Embryonic facial prominence (tissue), 1 donor: ENCODE measurements around the gene CCDC183.
"Not testable (repeated sequence)": the region's sequence is repeated elsewhere in the genome, so short reads cannot be mapped to it uniquely, and the experiment has no call there.

Experiments
- DNase-seq: peaks from one replicate; pipeline ENCODE4 v3.0.0-alpha.2; 2016; ENCODE audit errors: extremely low spot score

The CCDC183 gene

DNA sequence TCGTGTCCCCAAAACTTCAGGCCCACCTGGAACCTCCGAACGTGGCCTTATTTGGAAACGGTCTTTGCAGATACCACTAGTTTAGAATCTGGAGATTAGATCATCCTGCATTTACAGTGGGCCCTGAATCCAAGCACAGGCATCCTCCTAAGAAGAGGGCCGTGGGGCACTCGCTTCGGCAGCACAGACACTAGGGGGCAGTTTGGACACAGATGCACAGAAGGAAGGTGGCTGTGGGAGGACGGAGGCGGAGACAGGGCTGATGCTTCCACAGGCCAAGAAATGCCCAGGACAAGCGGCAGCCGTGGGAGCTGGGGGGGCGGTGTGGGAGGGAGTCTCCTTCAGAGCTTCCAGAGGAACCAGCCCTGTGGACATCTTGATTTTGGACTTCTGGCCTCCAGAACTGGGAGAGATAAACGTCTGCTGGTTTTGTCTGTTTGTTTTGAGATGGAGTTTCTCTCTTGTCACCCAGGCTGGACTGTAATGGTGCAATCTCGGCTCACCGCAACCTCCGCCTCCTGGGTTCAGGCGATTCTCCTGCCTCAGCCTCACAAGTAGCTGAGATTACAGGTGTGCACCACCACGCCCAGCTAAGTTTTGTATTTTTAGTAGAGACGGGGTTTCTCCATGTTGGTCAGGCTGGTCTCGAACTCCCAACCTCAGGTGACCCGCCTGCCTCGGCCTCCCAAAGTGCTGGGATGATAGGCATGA lies 35.1 kb upstream of the CCDC183 start:
- not testable (repeated sequence) for DNase-seq

DNA sequence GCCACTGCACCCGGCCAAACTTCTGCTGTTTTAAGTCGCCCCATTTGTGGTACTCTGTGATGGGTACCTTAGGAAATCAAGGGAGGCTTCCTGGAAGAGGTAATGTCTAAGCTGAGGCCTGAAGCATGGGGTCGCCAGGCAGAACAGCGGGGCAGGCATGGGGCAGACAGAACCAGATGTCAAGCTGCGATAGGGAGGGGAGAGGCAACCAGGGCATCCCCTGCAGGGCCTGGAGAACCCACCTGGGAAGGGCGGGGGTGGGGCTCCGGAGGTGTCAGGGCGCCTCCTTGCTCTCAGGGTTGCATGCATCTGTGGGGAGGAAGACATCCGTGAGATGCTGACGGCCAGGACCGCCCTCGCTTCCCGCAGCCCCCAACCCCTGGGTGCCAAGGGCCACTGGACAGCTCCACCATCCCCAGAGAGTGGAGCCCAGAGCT lies 34.6 kb upstream of the CCDC183 start:
- no peak for DNase-seq

DNA sequence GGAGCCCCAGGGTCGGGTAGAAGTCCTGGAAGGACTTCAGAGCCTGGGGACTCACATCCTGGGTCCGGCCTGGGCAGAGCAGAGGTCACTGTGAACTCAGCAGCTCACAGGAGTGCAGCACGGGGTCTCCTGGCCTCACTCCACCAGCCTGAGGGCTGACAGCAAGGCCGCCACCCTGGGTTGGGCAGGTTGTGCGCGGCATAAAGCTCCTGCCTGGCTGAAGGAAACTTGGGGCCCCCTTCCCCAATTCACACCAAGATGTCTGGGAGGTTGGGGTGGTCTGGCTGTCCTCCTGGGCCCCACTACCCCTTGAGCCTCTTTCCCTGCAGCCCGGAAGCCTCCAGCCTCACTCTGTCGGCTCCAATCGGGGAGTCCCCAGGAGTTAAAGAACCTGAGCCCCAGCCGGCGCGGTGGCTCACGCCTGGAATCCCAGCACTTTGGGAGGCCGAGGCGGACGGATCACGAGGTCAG lies 33.9 kb upstream of the CCDC183 start:
- DNase-seq, result no peak

DNA sequence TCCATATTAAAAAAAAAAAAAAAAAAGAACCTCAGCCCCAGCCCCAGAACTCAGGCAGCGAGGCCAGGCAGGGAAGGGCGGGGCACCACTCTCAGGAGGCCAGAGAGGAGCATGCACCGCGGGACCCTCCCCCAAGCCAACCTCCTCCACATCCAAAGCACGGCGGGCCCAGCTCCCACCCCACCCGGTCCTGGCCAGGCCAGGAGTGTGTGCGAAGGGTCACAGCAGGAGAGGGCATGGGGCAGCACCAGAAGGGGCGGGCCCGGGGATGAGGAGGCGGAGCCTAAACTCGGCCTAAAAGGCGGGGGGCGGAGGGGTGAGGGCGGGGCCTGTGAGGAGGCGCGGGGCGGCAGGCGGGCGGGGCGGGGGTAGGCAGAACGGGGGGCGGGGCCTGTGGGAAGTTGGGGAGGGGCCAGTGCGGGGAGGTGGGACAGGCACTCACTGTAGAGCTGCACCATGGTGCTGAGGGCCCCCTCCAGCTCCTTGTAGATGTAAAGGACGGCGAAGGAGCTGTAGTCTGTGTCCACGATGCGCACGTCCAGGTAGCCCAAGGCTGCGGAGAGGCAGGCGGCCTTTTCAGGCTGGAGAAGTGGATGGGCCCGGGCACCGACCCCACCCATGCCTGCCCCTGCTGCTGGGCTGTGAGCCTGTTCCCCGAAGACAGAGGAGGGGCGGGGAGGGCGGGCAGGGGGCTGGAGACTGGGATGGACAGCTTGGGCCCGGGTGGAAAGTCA lies 33.1 kb upstream of the CCDC183 start:
- DNase-seq, result no peak

DNA sequence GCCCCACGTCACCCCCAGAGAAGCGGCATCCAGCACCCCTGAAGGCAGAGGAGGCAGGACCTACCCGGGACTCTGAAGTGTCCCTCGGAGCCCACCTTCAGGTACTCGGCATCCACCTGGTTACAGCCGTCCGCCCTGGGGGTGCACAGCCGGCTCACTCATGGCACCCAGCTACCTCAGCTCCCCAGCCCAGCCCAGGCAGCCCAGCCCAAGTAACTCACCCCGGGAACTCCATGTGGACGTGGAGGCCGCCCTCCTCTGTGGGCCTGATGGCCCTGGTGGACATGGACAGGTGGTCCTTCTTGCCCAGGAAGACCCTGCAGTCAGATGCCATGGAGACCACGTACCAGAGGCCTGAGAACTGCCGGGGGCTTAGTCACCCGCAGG lies 32.5 kb upstream of the CCDC183 start:
- DNase-seq, result no peak

DNA sequence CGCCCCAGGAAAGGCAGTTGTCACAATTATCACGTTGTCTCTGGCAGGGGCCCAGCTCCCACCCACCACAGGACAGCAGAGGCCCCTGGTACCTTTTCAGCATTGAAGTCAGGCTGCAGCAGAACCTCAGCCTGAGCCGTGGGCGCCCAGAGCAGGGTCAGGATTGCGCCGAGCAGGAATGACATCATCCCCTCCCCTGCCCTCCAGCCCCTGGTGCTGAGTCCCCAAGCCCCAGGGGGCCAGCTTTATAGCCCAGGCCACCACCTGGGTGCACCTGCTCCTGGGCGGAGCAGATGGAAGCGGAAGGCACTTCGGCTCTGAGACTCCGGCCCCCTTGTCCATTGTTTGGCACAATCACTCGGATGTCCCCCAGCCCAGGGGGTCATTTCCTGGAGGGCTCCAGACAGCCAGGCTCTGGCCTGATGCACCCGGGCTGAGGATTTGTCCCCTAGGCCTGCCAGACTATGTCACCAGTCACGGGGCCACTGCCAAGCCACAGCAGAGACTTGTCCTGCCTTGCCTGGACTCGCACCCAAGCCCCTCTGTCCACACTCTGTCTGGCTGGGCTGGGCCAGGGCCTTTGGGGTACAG lies 31.7 kb upstream of the CCDC183 start, which contains the start of gene LCN15:
TSS of gene LCN15 (minus strand) at position 218 of the 591 bp plus-strand sequence. CDS start at position 188, 30 bp downstream.
- DNase-seq, result no peak

DNA sequence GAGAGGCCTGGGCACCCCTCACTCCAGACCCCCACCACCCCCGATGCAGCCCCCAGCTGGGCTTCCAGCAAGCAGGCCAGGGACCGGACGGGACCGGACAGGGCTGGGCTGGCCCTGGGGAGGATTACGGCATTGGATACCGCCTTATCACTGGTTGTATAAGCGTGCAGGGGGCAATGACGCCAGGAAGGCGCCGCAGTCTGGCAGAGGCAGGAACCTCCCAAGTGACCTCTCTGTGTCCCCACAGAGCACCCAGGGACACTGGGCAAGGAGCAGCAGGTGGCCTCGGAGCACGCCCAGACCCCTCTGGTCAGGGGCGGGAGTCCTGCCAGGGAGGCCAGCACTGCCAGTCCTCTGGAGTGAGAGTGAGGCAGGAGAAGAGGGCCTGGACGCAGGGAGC lies 31.1 kb upstream of the CCDC183 start:
- DNase-seq, result no peak

DNA sequence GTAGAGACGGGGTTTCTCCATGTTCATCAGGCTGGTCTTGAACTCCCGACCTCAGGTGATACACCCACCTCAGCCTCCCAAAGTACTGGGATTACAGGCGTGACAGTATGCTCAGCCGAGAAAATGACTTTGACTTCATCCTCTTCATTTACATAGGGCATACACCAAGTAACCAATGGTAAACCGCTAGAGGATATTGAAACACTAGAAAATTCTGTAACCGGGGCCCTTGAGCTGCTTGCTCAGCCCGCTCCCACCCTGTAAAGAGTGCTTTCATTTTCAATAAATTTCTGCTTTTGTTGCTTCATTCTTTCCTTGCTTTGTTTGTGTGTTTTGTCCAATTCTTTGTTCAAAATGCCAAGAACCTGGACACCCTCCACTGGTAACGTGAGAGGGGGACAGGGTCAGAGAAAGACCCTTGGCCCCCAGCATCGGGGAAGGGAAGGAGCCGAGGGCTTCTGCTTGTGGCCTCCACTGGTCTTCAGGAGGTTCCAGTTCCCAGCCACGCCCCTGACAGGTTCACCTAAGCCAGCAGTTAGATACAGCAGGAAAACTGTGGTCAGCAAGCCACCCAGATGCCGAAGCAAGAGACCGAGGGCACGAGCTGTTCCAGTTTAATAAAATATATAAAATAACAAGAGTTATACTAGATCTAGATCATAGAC lies 30.3 kb upstream of the CCDC183 start:
- DNase-seq, result not testable (repeated sequence)

DNA sequence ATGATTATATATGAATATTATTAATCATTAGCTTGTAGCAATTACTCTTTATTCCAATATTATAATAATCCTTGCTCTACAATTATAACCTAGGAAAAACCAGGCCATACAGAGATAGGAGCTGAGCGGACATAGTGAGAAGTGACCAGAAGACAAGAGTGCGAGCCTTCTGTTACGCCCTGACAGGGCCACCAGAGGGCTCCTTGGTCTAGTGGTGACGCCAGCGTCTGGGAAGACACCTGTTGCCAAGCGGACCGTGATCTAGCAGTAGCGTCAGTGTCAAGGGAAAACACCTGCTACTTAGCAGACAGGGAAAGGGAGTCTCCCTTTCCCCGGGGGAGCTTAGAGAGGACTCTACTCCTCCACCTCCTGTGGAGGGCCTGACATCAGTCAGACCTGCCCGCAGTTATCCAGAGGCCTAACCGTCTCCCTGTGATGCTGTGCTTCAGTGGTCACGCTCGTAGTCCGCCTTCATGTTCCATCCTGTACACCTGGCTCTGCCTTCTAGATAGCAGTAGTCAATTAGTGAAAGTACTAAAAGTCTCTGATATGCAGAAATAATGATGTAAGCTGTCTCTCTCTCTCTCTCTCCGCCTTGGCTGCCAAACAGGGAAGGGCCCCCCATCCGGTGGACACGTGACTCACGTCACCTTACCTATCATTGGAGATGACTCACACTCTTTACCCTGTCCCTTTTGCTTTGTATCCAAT lies 29.6 kb upstream of the CCDC183 start:
- DNase-seq, result not testable (repeated sequence)

DNA sequence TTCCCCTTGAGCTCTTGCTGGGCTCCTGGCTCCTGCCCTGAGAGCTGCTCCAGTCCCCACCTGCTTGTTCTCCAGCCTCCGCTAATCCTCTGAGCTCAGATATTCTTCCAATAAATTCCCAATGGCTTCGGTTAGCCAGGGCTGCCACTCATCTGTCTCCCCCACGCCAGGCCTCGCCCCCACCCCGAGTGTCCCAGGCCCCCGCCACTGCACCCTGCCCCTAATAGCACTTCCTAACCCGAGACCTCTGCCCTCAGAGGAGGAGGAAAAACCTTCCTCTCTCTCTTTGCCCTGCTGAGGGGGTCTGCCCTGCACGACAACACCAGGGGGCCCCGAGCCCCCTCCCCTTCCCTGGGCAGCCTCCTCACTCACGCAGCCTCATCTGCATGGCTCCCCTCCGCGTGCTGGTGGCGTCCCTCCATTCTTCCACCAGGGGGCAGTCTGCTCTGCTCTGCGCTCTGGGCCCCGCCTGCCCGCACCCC lies 26.4 kb upstream of the CCDC183 start:
- no peak for DNase-seq

DNA sequence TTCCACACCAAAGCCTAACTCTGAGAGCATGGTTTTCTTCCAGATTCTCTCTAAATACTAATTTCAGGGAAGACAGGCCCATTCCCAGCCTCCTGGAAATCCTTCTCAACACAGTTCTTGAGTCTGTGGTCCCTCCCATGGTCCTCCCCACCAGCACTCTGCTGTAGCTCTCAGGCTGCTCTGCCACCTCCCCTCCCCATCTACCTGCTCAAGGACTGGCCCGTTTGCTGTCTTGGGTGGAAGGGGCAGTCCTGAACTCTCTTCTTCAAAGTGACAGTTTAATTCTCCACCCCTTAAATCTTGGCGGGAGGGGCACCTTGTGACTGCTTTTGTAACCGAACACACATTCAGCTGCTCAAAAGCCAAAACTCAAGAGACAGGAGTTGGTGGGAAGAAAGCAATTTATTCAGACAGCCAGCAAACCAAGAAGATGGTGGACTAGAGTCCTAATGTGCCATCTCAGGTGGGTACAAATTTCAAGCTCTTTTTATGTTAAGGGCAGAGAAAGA lies 24.2 kb upstream of the CCDC183 start:
- no peak for DNase-seq

DNA sequence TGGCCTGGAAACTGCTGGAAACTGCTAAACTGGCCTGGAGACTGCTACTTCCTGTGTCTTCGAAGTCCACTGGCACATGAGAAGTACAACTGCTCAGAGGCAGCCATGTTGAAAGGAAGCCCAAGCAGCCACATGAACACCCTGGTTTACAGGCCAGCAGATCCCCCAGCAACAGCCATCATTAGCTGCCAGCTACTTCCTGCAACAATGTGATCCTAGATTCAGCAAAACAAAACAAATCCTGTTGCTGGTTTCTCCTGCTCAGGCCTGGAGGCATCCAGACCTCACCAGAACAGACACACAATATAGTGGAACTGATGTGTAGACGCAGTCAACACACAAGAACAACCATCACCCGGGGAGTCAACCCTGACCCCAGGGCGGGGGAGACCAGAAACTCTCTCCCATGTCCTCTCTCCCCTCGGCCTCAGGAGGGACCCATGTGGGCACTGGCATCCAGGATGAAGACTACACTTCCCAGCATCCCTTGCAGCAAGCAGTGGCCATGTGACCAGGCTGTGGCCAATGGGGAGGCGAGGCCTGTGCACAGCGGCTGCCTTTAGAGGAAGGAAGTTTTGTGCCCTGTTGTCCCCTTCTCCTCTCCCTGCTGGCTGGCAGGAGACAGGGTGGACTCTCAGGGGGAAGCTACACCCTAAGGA lies 22.6 kb upstream of the CCDC183 start:
- DNase-seq, result no peak

DNA sequence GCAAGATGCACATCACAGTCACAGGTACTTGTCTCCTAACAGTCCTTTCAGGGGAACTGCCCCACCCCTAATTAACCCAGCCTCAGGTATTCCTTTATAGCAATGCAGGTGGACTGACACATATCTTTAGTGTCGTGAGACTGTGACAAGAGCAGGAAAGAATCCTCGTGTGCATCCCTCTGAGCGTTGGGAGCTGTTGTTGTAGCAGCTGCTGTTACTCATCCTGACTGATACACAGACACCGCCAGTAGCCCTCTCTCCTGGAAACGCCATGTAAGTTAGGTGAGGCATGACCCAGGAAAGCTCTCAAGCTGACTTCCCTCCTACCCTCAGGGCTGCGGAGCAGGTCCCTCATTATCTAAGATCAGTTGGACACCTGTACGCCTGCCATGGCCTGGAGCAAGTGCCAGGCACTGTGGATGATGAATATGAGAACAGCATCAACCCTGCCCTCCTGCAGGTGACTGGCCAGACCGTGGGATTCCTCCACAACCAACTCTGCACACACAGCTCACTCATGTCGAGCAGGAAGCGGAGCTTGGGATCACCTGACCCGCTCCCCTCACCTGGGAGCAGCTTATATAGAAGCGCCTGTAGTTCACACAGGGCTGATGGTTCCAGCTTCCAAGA lies 21.6 kb upstream of the CCDC183 start:
- DNase-seq, result no peak

DNA sequence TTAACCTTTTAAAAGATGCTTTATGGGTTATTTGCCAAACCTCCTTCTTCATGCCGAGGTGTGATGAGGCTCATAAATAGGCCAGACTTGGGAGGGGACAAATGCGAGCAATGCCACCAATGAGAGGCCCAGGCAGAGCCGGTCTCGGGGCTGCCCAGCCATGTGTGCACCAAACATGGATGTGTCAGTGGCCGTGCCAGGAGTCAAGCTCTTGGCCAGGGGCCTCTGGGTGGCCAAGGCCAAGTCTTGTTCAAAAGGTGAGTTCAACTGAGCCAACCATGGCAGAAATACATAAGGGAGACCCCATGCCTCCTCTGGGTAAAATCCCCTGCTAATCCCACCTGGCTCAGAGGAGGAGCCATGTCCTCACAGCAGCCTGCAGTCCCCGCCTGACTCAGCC lies 20.9 kb upstream of the CCDC183 start:
- no peak for DNase-seq

DNA sequence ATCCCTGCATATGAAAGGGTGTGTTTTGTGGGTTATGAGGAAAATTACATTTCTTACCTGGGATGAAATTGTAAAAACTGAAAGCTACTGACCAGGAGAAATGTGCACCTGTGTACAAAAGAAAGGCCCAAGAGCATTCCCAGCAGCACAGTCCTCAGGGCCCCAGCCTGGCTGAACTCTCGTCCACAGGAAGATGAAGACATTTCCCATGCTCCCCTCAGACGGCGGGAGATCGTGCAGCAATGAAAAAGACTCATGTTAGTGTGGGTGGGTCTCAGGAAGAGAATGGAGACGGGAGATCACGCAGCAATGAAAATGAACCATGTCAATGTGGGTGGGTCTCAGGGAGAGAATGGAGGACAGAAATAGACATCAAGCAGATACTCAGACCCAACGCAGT lies 19.2 kb upstream of the CCDC183 start:
- no peak for DNase-seq

DNA sequence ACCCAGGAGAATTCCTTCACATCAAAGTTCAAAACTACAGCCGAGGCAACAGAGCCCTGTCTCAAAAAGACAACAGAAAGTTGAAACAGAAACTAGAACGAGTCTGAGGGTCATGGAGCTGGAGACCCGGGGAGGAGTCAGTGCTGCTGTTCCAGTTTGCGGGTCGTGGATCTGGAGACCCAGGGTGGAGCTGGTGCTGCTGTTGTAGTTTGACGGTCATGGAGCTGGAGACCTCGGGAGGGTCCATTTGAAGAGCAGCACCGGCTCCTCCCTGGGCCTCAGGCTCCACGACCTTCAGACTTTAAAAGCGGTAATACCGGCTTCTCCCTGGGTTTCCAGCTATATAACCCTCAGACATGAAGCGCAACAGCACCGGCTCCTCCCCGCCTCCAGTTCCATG lies 18.8 kb upstream of the CCDC183 start:
- DNase-seq, result no peak

DNA sequence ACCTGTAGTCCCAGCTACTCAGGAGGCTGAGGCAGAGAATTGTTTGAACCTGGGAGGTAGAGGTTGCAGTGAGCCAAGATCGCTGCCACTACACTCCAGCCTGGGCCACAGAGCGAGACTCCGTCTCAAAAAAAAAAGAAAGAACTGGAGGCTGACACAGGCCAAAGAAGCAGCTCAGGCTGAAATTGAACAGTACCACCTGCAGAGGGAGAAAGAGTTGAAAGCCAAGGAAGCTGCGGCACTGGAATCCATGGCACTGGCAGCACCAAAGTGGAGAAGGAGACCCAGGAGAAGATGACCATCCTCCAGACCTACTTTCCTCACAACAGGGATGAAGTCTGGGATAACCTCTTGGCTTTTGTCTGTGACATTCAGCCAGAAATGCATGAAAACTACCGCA lies 16.3 kb upstream of the CCDC183 start:
- no peak for DNase-seq

DNA sequence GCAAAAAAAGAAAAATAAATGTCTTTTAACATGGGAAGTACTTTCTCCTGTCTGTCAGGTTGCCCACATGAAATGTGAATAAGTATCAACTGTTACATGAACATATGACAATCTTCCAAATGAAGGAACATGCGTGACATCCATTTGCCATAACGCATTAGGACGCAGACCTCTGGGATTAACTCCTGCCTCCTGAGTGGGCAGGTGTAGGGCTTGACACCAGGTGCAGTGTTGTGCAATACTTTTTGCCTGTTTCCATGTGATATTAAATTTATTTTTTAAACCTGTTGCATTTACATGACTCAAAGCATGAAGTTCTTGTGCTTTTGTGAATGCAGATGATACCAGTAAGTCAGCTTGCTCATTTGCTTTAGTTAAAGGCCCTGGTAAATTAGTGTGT lies 13.7 kb upstream of the CCDC183 start:
- no peak for DNase-seq

DNA sequence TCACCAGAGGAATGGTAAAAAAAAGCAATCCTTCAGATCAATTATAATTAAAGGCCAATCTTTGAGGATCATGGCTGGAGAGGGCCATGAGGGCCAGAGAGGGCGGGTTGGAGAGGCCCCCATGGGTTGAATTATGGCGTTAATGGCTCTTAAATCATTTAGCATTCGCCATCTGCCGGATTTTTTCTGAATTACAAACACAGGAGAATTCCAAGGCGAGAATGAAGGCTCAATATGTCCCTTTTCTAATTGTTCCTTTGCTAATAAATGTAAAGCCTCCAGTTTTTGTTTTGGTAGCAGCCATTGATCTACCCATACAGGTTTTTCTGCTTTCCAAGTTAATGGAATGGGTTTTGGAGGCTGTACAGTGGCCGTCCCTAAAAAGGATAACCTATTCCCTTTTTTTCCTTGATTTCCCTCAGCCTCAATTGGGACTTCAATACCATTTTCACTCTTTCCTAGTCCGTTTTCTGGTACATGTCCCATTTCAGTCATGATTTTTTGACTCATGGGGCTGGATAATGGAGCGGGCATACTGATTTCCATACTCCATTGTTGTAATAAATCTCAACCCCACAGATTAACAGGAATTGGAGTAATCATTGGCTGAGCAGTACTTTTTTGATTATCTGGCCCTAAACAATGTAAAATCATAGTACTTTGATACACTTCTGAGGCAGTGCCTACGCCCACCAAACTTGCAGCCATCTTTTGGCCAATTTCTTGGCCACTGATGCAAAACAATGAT lies 11.7 kb upstream of the CCDC183 start:
- no peak for DNase-seq

DNA sequence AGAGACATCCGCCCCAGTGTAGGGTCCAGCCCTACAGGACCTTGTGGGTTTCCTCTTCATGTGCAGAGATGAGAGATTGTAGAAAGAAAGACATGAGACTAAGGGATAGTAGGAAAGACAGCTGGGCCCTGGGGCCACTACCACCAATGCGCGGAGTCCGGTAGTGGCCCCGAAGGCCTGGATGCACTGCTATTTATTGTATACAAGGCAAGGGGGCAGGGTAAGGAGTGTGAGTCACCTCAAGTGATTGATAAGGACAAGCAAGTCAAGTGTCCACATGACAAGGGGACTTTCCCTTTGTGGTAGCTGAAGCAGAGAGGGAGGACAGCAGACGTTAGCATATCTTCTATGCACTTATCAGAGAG lies 11.2 kb upstream of the CCDC183 start:
- DNase-seq, result no peak
